Skeletal muscle tissue (tissue), 4 donors: ENCODE measurements around the gene IQCK. TPM values are rescaled to one million over a fixed set of nuclear protein-coding genes. Genes with fewer than 3 reads are reported as not detected.
"Not testable (repeated sequence)": the region's sequence is repeated elsewhere in the genome, so short reads cannot be mapped to it uniquely, and the experiment has no call there.

Experiments used
- H3K27ac ChIP-seq: one replicate; pipeline ENCODE4 v1.7.0; 2013; ENCODE audit warnings: mild to moderate bottlenecking, low read depth, low read length, inconsistent platforms
- H3K27me3 ChIP-seq, 3 donors: one replicate each; pipeline ENCODE4 v1.7.0; 2013; ENCODE audit warnings: low read length in 3 of 3; ENCODE audit not compliant: control insufficient read depth in 3 of 3, insufficient read depth in 3 of 3
- H3K36me3 ChIP-seq, 3 donors: one replicate each; pipeline ENCODE4 v1.7.0; 2013; ENCODE audit warnings: low read length in 3 of 3; ENCODE audit not compliant: control insufficient read depth in 3 of 3, insufficient read depth in 3 of 3
- H3K4me1 ChIP-seq, 3 donors: one replicate each; pipeline ENCODE4 v1.7.0; 2013; ENCODE audit warnings: low read length in 3 of 3, mild to moderate bottlenecking in 3 of 3; ENCODE audit not compliant: control insufficient read depth in 3 of 3, insufficient read depth in 3 of 3
- H3K4me3 ChIP-seq, 3 donors: one replicate each; pipeline ENCODE4 v1.7.0; 2013; ENCODE audit warnings: low read length in 3 of 3
- H3K9ac ChIP-seq, 3 donors: one replicate each; pipeline ENCODE4 v1.7.0; 2013; ENCODE audit warnings: low read length in 3 of 3, mild to moderate bottlenecking in 3 of 3, moderate library complexity in 2 of 3, low read depth in 1 of 3
- H3K9me3 ChIP-seq, 3 donors: one replicate each; pipeline ENCODE4 v1.7.0; 2013; ENCODE audit warnings: low read length in 3 of 3; ENCODE audit not compliant: control insufficient read depth in 3 of 3
- total RNA-seq: library from RNA; depleted of rRNA; stranded (reverse); fragments of >200 nt; gene quantifications from one replicate; pipeline ENCODE4 v1.2.3, GENCODE V29; 2014
- donor health status: Osteomylitis.

Gene IQCK
- total RNA-seq, 1 donor from 2014 or later = 10.4 TPM

DNA sequence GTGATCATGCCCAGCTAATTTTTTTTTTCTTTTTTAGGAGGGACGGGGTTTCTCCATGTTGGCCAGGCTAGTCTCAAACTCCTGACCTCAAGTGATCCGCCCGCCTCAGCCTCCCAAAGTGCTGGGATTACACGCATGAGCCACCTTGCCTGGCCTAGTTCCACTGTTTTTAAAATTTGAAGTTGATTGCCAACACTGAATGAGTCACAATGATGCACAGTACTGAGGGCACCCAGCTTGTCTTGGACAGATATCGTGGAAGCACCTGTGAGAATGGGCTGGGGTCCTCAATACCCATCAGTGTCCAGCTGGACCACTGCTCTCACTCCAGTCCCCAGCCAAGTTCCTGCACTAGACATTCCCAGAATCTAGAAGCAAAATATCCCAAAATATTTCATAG is 2.5 kb upstream of the IQCK start:
- Histone ChIP-seq H3K4me3 (no peak overlapping the region), H3K27me3 (no peaks in the 10 kb centered on the region), H3K9me3 (no peaks in the 10 kb centered on the region), H3K4me1 (peaks cover 26 to 34% (median 30%) of the 10 kb centered on the region in 3 donors), H3K36me3 (peaks cover 14 to 29% (median 28%) of the 10 kb centered on the region in 3 donors), H3K9ac (no peak overlapping the region), H3K27ac (no peak overlapping the region)

DNA sequence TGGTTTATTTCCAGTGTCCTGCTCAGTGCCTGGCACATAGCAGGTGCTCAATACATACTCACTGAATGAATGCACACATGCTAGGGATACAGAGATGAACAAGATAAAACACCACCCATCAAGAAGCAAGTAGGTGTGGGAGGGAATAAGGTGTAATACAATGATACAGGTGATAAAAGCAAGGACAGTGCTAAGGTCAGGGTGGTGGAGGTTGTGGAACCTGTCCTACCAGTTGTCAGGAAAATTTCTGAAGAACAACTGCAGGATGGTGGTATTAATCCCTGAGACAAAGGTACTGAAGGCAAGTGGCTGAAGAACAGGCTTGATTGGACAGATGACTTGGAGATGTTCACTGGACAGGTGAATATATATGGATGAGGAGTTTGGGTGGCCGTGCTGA is 1.9 kb upstream of the IQCK start:
- H3K4me3 ChIP-seq = peak overlapping the region in 1 of 3 donors; percentile 49
- peaks cover 22 to 30% (median 27%) of the 10 kb centered on the region in 3 donors for H3K4me1 ChIP-seq
- peaks cover 14 to 28% (median 27%) of the 10 kb centered on the region in 3 donors for H3K36me3 ChIP-seq
- peak overlapping the region in 1 of 3 donors; percentile 14 for H3K9ac ChIP-seq
- H3K9me3 ChIP-seq = no peaks in the 10 kb centered on the region
- H3K27ac ChIP-seq = no peak overlapping the region
- H3K27me3 ChIP-seq = no peaks in the 10 kb centered on the region

DNA sequence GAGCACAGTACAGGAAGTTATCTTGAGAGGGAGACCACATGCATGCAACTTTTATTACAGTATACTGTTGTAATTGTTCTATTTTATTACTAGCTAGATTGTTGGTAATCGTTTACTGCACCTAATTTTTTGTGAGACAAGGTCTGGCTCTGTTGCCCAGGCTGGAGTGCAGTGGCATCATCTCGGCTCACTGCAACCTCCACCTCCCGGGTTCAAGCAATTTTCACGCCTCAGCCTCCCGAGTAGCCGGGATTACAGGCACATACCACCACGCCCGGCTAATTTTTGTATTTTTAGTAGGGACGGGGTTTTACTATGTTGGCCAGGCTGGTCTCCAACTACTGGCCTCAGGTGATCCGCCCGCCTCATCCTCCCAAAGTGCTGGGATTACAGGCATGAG is 1.3 kb upstream of the IQCK start:
- not testable (repeated sequence) for H3K27me3 ChIP-seq, H3K27ac ChIP-seq, H3K9me3 ChIP-seq
- peak overlapping the region; percentile 91 to 100 (median 98) for H3K4me3 ChIP-seq
- peak overlapping the region in 1 of 3 donors; percentile 94 for H3K9ac ChIP-seq
- peaks cover 13 to 26% (median 21%) of the 10 kb centered on the region in 3 donors for H3K36me3 ChIP-seq
- peaks cover 21 to 30% (median 24%) of the 10 kb centered on the region in 3 donors for H3K4me1 ChIP-seq

DNA sequence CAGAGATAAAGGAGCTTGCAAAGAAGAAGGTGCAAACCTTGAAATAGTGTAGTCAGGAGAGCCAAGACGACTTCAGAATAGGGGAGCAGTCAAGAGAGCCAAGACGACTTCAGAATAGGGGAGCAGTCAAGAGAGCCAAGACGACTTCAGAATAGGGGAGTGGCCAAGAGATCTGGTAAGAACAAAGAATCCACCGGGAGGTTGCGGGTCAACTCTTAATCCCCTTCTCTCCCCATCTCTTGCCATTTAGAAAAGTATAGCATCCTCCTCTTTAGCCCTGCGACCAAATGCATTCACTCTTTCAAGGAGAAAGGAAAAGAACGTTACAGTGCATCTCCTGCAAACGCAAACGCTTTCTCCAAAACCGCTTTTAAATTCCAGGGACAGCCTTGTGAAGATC is 757 bp upstream of the IQCK start:
- H3K9me3 ChIP-seq = no peaks in the 10 kb centered on the region
- H3K27ac ChIP-seq = peak overlapping the region; percentile 59
- peak overlapping the region; percentile 77 to 94 (median 88) for H3K9ac ChIP-seq
- H3K36me3 ChIP-seq = peaks cover 11 to 20% (median 17%) of the 10 kb centered on the region in 3 donors
- H3K27me3 ChIP-seq = no peaks in the 10 kb centered on the region
- peaks cover 21 to 30% (median 24%) of the 10 kb centered on the region in 3 donors for H3K4me1 ChIP-seq
- peak overlapping the region; percentile 91 to 100 (median 98) for H3K4me3 ChIP-seq

DNA sequence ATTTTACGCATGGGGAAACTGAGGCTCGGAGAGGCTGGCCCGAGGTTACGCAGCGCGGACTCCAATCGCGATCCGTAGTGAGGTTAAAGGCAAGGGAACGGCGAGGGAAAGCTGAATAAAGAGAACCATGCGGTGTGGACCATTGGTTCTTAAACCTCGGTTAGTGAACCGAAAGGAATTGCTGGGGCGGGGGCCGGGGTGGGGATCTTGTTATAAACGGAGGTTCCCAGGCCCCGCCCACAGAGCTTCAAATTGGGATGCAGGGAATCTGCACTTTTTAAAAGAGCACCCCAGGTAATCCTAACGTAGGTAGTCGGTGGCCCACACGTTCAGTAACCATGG is 524 bp downstream of the IQCK start:
- peak overlapping the region; percentile 59 for H3K27ac ChIP-seq
- peaks cover 21 to 30% (median 24%) of the 10 kb centered on the region in 3 donors for H3K4me1 ChIP-seq
- no peaks in the 10 kb centered on the region for H3K9me3 ChIP-seq

DNA sequence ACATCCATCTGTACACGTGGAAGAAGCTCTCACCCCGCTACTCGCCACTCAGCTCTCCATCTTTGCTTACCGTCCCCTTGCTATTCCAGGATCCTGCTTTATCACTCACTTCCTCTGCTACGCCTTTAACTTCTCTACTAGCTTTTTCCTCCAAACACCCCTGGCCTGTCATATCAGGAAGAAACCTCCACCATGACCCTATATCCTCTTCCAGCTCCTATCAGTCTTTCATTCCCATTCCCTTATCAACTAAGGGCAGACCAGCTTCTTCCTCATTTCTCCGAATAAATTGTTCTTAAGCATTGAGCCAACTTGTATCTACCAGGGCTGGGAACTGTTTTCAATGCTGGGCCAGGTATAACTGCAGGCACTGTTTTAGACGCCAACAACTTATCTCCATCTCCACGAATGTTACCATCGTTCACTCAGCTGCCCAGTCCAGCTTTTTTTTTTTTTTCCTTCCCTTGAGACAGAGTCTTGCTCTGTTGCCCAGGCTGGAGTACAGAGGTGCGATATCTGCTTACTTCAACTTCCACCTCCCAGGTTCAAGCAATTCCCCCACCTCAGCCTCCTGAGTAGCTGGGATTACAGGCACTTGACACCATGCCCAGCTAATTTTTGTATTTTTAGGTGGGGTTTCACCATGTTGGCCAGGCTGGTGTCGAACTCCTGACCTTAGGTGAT is 4.3 kb downstream of the IQCK start:
- Histone ChIP-seq H3K27me3 (no peaks in the 10 kb centered on the region), H3K9ac (no peak overlapping the region), H3K27ac (no peak overlapping the region)

More for the DNA sequence above, 524 bp downstream of the IQCK start:
- Histone ChIP-seq H3K9ac (peak overlapping the region; percentile 77 to 94 (median 86)), H3K27me3 (no peaks in the 10 kb centered on the region), H3K36me3 (peaks cover 5 to 13% (median 12%) of the 10 kb centered on the region in 3 donors), H3K4me3 (peak overlapping the region; percentile 91 to 100 (median 98))

DNA sequence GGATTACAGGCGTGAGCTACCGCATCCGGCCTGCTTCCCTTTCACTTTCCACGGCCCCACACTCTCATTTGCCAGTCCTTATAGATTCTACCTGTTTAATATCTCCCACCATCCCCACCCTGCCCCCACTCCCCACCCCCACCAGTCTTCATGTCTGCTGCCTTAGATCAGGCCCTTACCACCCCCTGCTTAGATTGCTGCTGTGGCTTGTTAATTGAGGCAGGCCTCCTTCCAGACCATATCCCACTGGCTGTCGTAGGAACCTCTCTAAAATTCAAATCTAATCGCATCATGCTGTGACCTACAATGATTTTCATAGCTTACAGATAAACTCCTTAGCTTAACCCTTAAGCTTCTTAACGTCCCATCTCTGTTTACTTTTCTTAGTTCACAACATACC is 4.9 kb downstream of the IQCK start:
- Histone ChIP-seq H3K4me1 (peaks cover 6 to 13% (median 6%) of the 10 kb centered on the region in 3 donors), H3K27ac (no peak overlapping the region), H3K27me3 (no peaks in the 10 kb centered on the region), H3K36me3 (no peaks in the 10 kb centered on the region), H3K9me3 (no peaks in the 10 kb centered on the region), H3K4me3 (no peak overlapping the region), H3K9ac (no peak overlapping the region)

More for the DNA sequence above, 4.3 kb downstream of the IQCK start:
- Histone ChIP-seq H3K36me3 (no peaks in the 10 kb centered on the region), H3K4me3 (no peak overlapping the region), H3K4me1 (peaks cover 7 to 15% (median 8%) of the 10 kb centered on the region in 3 donors), H3K9me3 (no peaks in the 10 kb centered on the region)

DNA sequence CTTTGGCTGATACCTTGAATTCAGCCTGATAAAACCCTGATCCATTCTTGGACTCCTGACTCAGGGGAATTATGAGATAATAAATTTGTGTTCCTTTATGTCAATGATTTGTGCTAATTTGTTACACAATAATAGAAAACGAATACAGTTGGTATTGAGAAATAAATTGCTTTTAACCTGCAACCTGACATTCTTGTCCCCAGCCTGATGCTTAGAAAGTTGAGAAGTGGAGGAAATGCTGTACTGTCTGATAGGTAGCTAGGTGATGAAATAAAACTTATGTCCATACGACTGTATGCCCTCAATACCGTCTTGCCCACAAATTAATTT is 10.5 kb downstream of the IQCK start:
- H3K27ac ChIP-seq = no peak overlapping the region
- H3K9me3 ChIP-seq = no peaks in the 10 kb centered on the region
- no peak overlapping the region for H3K4me3 ChIP-seq
- H3K36me3 ChIP-seq = no peaks in the 10 kb centered on the region
- no peak overlapping the region for H3K9ac ChIP-seq
- no peaks in the 10 kb centered on the region for H3K27me3 ChIP-seq
- H3K4me1 ChIP-seq = no peaks in the 10 kb centered on the region

DNA sequence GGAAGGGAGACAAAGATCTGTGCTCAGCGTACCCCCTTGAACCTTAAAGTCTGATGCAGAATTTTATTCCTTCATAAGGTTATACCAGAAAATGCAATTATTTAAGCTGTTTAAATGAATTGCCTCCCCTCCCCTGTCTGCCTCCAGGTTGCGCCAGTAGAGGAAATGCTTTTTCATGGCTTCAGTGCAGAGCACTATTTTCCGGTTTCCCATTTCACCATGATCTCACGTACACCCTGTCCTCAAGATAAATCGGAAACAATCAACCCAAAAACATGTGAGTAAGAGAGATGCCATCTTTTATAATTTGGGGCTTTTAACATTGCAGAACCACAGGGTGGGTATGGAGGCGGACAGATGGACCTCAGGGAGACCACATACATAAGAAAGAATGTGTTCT is 15.5 kb downstream of the IQCK start:
- no peaks in the 10 kb centered on the region for H3K27me3 ChIP-seq
- no peak overlapping the region for H3K9ac ChIP-seq
- H3K36me3 ChIP-seq = peaks cover 0 to 3% (median 0%) of the 10 kb centered on the region in 3 donors
- peaks cover 6 to 15% (median 9%) of the 10 kb centered on the region in 3 donors for H3K4me1 ChIP-seq
- no peak overlapping the region for H3K4me3 ChIP-seq
- H3K27ac ChIP-seq = no peak overlapping the region
- no peaks in the 10 kb centered on the region for H3K9me3 ChIP-seq

DNA sequence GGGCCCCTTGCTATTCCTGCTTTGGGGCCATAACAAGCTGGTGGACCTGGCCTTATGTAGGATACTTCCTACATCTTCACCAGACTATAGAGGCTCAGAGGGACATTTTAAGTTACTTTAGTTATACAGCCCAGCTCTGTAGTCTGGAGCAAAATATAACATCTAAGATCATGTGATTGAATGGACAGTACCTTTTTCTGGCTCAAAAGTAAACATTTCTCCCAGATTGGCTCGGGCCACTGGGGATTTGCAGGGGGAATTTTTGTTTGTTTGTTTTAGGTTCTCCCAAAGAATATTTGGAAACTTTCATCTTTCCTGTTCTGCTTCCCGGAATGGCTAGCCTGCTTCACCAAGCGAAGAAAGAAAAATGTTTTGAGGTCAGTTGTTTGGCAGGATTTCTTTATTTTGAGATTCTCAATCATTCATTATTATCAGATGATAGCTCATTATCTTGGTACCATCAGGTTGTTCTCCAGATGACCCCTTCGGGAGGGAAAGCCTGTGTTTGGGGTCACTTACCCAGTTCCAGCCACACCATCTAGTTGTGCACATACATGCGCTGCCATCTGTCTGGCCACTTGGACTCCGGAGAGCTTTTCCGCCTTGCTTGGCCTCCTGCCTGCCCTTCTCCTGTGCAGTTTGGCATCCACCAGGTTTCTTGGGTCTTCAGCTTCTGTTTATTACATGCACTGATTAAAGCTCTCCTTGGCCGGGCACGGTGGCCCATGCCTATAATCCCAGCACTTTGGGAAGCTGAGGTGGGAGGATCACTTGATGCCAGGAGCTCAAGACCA is 17.2 kb downstream of the IQCK start:
- peak overlapping the region; percentile 44 for H3K27ac ChIP-seq
- no peaks in the 10 kb centered on the region for H3K9me3 ChIP-seq
- H3K4me3 ChIP-seq = no peak overlapping the region
- no peak overlapping the region for H3K9ac ChIP-seq
- H3K36me3 ChIP-seq = peaks cover 0 to 5% (median 0%) of the 10 kb centered on the region in 3 donors
- H3K4me1 ChIP-seq = peaks cover 6 to 15% (median 9%) of the 10 kb centered on the region in 3 donors
- H3K27me3 ChIP-seq = no peaks in the 10 kb centered on the region
